Renal cortical epithelial cell (primary cell): Measurements from ENCODE around the gene PLXNA4. TPM values are rescaled to one million over a fixed set of nuclear protein-coding genes. Genes with fewer than 3 reads are reported as not detected.
A peak's percentile ranks its signal among the peaks of the same experiment; 100 is the strongest.

Experiments used
- DNase-seq: peaks from one replicate; pipeline ENCODE4 v3.0.0-alpha.2; 2011; ENCODE audit warnings: low read depth
- total RNA-seq: library from RNA; depleted of rRNA; stranded (reverse); fragments of >200 nt; gene quantifications from 2 replicates; pipeline ENCODE4 v1.2.3, GENCODE V29; 2014

PLXNA4 gene
- total RNA-seq, 1 donor from 2014 or later: 0.05 TPM

DNA sequence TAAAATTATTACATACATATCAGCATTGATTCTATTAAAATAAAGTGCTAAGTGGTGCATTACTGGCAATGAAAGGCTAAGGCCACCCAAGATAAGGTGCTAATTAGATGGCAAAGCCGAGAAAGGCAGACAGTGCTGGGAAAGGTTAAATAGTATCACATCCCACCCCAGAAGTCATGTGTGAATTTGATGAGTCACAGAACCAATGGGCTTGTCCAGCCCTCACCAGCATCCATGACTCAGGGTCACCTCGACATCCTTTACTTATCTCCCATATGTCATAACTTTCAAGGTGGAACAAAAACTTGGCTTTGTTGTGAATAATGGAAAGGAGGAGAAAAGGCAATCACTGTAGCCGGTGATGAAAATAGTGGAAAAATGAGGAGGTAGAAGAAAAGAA is 459.1 kb downstream of the PLXNA4 start:
- peak; percentile 60 for DNase-seq

DNA sequence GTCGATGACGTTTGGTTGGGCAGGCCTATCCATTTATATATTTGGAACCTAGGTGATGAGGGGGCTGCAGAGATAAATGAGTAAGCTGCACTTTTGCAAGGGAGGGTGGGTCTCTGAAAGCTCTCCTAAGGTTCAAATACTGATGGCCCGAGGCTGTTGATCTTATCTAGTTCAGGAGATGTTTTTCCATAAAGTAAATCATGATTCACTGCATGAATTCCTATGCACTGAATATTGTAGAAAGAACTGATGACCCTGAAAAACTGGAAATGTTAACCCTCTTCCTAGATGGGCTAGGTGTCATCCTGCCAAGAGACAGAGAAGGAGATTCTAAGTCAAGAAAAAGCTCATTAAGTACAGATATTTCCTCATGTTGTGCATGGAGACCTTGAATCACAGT is 459.9 kb downstream of the PLXNA4 start:
- DNase-seq: no peak

DNA sequence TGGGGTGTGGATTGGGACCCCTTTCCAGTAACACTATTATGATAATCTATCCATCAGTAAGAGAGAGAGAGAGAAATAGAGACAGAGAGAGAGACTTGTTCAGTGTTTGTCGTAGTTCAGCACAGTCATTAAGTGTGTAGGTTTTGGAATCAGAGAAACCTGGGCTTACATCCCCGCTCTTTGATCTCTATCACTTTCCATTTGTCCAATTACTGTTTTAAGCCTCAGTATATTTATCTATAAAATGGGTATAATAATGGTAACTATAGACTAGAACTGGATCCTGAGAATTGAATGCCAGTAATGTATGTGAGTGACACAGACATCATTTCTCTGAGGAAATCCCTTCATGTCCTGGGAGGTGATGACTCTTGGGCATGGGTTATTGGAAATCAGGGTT is 460.5 kb downstream of the PLXNA4 start:
- DNase-seq: no peak

DNA sequence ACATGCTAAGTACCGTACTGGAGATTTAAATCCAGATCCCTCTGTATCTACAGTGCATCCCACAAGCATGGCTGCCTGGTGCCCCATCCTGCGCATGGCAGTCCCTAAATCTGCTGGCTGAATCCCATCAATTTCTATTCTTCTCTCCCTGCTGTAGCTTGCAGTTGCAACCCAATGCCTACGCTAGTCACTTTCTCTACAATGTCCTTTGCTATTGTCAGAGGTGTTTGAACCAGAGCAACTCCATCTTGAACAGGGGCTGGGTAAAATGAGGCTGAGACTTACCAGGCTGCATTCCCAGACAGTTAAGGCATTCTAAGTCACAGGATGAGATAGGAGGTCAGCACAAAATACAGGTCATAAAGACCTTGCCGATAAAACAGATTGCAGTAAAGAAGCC is 461.2 kb downstream of the PLXNA4 start:
- no peak for DNase-seq

DNA sequence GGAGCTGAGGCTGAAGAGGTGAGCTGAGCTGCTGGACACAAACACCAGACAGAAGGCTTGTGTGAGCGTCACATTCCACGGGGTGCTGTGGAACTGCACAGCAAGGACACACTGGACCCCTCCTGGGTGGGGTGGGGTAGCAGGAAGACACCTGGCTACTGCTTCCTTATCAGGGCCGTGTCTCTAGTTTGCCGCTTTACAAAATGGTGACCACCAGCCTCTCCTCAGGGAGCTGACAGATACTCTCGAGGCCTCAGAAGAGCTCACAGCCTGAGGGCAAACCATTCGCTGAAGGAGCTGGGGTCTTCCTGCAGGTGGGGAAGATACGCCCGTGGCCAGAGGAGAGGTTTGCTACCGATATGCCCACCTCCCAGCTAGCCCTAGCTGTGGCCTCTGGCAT is 461.9 kb downstream of the PLXNA4 start:
- DNase-seq: no peak

DNA sequence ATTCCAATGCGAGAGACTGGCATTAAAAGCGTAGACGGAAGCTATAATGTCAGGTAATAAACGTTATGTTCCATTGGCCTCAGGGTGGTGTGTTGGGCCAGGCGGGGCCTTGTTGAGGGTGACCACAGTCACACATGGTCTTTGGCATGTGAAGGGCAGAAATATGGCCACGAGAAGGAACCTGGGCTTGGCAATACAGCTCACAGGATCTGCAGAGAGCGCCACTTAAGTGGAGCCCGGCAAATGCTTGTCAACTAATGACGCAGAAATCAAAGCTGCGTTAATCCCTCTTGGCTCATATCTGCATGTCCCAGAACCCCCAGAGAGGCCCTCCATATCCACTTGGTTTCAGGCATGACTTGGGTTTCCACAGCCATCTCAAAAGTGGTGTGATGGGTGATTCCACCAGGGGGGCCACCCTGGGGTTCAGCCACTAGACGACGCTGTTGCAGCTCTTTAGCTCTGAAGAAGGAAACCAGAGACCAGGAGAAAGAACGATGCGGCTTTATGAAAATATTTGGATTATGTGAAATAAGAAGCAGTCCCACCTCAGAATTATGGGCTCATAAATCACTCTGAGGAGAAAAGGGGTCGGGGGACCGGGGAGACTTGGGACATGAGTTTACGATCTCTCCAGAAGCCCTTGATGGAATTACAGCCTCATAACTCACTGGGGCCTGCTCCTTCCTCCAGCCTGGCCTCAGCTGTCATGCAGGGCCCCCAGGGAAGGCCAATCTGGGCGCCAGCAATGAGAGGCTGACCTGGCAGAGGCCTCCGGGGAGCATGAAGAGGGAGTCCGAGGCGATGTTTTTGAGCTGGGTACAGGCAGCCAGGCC is 462.5 kb downstream of the PLXNA4 start:
- no peak for DNase-seq

DNA sequence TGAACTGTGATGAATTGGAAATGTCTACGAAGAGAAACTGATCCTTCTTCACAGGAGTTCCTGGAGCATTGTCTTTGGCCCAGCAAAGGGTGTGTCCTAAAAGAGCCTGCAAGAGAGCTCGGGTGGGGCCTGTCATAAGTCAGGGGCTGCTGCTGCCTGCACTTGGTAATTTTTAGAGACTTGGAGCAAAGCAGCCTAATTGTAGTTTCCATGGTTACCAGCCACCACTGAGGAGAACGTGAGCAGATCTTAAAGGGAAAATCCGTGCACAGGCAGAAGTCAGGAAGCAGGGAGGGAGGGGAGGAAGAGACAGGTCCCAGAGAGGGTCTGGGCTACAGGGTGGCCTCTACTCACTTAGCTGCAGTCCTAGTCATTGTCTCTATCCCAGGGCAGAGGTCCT is 463.6 kb downstream of the PLXNA4 start:
- DNase-seq: no peak

DNA sequence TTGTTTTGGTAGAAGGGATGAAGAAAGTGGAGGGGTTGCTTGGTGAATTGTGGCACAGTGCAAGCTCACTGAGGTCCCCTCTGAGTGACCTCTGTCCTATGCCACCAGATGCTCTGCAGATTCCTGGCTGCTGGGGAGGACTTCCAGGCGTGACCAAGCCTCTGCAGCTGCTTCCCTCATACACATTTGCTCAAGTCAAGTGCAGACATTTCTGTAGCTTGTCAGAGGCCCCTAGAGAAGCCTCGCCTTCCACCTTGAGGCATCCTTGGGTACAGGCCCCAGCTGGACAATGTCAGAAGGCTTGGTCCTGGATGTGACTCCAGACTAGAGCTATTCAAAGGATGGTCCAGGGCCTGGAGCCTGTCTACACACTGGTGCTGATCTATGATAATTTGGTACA is 464.2 kb downstream of the PLXNA4 start:
- no peak for DNase-seq

DNA sequence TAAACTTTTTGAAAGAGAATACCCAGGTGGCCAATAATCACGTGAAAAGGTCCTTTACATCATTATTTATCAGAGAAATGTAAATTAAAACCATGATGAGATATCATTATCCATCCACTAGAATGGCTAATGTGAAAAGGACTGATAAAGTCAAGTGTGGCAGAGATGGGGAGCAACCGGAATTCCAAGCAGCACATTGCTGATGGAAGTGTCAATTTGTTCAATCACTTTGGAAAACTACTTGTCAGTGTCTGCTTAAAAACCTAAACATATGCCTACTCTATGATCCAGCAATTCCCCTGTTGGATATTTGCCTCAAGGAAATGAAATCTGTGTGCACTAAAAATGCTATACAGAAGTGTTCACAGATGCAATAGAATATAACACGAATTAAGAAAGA is 465.6 kb downstream of the PLXNA4 start:
- no peak for DNase-seq

DNA sequence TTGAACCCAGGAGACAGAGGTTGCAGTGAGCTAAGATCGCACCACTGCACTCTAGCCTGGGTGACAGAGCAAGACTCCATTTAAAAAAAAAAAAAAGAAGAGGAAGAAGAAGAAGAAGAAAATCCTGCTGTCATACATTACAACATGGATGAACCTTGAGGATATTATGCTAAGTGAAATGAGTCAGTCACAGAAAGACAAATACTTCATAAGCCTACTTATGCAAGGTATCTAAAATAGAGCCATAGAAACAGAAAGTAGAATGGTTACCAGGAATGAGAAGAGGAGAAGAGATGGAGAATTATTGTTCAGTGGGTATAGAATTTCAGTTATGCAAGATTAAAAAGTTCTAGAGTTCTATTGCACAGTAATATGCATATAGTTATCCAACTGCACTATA is 466.5 kb downstream of the PLXNA4 start:
- DNase-seq: no peak

DNA sequence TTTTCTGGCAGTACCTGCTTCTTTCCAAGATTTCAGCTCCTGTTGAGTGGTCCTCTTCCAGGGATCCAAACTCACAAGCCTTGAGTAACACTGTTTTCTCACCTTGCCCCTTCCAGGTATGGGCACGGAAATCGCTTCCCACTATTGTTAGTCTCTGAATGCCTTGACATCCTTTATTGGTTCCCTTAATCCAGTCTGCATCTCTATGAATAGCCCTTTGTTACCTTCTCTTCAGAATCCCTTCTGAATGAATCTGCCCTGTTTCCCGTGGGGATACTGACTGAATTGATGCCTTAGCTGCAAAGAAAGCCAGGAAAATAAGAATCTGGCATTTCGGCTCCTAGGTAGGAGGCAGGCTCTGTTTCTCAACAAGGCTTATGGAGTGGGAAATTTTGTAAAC is 467.7 kb downstream of the PLXNA4 start:
- no peak for DNase-seq

DNA sequence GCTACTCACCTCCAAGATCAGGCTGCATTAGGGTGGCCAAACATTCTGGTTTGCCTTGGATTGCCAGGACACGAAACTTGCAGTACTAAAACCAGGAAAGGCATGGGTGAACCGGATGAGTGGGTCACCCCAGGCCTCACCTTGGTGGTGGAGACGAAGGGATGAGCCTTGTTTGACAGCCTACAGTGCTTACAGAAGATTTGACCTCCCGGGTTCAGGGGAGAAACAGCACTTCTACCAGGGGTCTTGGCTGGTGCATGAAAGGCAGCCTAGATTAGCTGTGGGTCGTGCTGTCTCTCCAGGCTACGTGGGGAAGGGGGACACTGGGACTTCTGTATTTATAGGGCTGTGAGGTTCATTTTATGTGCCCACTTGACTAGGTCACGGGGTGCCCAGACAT is 469.8 kb downstream of the PLXNA4 start:
- DNase-seq: no peak

DNA sequence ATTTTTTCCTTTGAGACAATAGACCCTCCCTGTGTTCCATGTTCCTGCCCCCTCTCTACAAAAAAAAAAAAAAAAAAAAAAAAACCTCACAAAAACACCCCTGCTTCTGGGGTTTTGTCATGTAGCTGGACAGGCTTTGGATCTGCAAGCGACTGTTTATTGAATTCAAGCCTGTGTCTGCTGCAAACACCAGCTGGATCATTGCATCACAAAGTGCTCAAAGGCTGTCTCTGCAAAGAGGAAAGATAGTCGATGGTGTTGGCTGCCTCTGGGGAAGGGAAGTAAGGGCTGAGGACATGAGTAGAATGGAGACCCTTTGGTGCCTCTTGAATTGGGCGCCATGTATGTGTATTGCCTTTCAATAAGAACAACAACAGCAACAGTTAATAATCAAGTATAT is 471.2 kb downstream of the PLXNA4 start:
- no peak for DNase-seq

DNA sequence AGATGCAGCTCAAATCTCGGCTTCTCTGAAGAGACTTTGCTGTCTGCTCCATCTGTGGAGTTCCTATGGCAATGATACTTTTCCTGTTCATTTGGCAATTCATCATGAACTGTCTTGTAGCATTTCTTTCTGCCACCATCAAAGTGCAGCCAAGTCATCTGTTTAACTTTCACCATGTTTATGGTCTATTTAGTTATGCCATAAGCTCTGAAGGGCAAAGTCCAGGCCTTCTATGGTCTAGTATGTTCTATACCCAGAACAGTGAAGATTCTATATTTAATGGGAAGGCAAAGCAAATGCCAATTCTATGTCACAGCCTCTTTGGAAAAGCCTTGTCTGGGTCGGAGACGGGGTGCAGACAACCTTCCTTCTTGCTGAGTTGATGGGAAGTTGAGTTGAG is 472.6 kb downstream of the PLXNA4 start:
- DNase-seq: no peak

DNA sequence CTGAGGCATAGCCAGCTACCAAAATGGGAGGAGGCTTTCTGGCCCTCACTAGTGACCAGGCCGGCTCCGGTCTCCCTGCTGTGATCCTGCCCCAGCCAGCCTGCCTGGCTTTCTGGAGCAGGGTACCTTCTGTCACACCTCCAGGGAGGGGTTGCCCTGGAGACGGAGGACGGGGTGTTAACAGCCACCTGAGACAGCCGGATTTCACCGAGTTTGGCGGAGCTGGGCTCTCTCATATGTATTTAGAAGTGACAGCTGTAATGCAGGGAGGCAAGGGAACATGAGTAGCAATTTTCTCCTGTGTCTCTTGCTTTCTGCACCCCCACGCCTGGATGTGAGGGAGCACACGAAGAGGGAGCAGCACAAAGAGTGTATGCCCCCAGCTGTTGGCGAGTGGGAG is 473.3 kb downstream of the PLXNA4 start:
- no peak for DNase-seq

DNA sequence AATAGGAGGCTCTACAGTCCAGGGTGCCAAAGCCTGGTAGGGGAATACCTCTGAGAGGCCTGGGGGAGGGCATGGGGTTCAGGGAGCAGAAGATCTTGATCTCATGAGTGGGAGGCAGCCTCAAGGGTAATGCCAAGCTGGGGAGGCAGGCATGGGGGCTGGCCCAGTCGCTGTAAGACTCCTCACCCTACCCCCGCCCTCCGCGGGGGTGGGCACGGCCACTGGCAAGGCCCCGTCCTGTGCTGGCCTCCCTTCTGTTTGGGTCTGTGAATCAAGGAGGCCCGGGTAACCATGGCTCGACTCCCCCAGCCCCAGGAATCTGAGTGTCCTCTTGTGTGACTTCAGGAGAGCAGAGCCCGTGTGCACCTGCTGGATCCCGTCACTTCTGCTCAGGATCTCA is 473.9 kb downstream of the PLXNA4 start:
- DNase-seq: no peak

DNA sequence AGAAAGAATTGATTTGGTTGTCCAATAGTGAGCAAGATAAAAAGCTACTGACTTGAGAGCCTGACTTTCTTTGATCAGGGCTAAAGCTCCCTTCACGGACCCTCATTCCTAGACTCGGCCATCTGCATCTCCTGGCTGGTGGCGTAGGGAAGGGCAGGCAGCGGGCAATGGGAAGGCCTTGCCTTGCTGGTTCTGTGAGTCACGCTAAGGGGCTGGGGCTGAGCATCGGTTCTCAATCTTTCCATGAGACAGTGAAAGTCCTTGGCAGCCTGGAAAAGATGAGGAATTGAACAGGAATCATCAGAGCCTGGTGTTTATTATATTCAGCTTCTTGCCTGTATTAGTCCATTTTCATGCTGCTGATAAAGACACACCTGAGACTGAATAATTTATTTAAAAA is 475.3 kb downstream of the PLXNA4 start:
- DNase-seq: no peak

DNA sequence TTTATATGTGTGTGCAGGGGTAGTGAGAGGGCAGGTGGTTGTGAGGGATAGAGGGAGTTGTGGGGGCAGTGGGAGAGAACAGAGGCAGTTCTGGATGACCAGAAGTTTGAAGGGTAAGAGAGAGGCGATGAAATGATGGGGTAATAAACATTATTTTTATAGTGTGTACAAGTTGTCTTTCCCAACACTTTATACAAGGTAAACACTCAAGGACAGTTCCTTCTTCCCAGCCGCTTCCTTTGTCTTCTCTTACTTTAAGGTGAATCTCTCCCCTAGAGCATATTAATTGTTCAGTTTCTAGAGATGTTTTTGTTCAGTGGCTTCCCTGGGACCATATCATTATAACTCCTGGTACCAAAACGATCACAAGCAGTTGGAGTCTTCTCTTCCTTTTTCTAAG is 475.8 kb downstream of the PLXNA4 start:
- DNase-seq: no peak

DNA sequence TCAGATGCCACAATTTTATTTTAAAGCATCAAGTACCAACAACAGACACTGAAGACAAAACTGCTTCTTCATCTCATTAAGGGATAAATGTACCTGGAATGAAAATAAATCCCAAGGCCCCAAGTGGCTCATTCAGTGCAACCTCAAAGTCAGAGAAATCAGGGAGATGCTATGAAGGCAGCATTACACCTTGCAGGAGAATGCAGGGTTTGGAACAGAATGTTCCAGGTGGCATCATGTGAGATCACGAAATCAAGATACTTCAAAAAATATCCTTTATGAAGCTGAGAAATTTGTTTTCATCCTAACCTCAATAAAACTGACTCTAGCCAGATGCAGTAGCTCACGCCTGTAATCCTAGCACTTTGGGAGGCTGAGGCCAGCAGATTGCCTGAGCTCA is 477.1 kb downstream of the PLXNA4 start:
- DNase-seq: no peak

DNA sequence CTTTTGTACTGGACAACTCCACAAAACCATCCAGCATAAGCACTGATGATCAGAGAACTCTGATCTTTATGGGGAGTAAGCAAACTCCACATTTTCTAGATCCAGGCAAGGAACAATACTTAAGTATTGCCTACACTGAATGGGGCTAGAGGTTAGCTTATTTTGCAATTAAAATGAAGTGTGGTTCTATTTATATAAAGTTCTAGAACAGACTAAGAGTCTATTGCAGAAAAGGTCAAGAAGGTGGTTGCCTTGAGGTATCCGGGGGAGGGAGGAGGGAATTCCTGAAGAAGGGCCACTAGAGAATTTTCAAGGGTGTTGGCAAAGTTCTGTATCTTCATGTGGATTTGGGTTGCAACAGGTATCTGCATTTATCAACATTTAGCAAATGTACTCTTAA is 477.9 kb downstream of the PLXNA4 start:
- peak; percentile 51 for DNase-seq

DNA sequence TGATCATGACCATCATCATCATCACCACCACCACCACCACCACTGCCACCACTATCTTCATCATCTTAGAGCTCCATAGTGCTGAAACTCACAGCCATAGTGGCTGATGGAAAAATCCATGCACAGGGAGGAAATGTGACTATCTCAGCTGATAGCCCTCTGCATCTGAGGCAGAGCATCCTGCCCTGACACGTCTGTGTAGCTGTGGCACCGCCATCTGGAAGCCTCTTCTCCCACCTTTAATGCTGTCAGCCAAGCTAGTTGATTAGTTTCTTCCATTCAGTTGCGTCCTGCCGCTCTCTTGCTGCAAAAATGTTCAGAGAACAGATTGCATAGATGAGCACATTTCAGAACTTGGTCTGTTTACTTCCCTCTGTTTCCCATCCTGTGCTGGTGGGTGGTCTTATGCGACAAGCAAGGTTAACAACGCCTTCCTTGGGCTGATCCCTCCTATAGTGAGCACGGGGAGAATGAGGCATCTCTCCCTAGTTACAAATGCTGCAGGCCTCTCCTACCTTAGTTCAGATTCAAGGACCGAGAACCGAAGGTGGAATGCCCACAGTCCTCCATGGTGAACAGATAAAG is 478.6 kb downstream of the PLXNA4 start:
- DNase-seq: no peak

DNA sequence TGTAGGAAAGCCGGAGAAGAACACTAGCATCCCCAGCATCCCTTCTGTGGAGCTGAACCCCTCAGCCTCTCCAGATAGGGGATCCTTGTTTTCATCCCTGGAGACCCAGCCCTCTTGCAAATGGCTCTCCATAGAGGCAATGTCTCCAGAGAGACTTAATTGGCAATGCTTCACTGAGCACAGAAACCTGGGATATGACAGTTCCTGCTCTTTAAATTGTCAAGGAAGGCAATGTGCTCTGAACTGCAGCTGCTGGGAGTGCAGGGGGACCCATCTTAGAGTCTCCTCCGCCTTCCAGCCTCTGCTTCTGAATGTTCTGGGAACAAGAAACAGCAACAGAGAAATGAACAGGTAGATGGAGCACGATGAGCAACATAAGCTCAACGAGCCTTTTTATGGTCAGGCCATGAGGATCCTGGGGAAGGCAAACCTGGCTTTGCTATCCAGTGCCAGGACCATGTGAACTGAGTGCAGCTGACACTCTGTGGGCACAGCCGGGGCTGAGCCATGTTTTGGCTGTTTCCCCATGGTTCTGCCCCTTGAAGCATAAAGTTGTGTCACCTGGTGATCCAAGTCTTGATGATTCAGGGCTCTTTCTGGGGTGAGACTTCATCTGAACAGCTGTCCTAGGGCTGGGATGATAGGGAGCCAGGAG is 481.0 kb downstream of the PLXNA4 start:
- peak; percentile 11 for DNase-seq

DNA sequence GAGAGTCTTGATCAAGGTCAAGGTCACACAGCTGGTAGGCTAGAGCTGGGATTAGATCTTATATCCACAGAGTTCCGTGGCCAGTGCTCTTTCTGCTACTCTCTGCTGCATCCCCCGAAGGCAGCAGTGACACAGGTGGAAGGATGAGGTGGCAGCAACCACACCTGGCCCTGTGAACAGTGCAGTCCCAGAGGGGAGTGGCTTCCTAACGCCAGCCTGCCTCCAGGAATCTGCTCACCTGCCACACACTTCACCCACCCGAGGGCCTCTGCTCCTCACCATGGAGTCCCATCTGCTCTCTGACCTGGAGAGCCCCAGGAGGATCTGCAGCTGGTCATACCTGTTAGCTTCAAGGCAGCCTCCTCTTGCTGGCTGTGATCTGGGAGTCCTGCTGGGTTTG is 484.2 kb downstream of the PLXNA4 start:
- no peak for DNase-seq
